Dendritic cell treated with granulocyte-macrophage colony-stimulating factor and Interleukin-4, amounts not matched to agents 40 ng/mL and 50 ng/mL, for 4 days (primary cell): Measurements from ENCODE around the gene FADS3.

Source experiments
- H3K27ac Mint-ChIP-seq: one replicate; pipeline ENCODE4 v1.8.0; 2022; ENCODE audit warnings: mild to moderate bottlenecking, mixed read lengths
- H3K27me3 Mint-ChIP-seq: one replicate; pipeline ENCODE4 v1.8.0; 2022; ENCODE audit warnings: mild to moderate bottlenecking, mixed read lengths
- H3K36me3 Mint-ChIP-seq: one replicate; pipeline ENCODE4 v1.8.0; 2022; ENCODE audit warnings: low read depth, mixed read lengths
- H3K4me1 Mint-ChIP-seq: one replicate; pipeline ENCODE4 v1.8.0; 2022; ENCODE audit warnings: low read depth, mixed read lengths
- H3K4me3 Mint-ChIP-seq: one replicate; pipeline ENCODE4 v1.8.0; 2022; ENCODE audit warnings: mild to moderate bottlenecking, moderate library complexity, mixed read lengths
- H3K9me3 Mint-ChIP-seq: one replicate; pipeline ENCODE4 v1.8.0; 2022; ENCODE audit warnings: mixed read lengths
- intact Hi-C: fragments of 100-400 bp; cut with micrococcal nuclease; formaldehyde crosslinking; loops from one replicate; pipeline ENCODE4 v1.15.0; 2022

FADS3 gene

DNA sequence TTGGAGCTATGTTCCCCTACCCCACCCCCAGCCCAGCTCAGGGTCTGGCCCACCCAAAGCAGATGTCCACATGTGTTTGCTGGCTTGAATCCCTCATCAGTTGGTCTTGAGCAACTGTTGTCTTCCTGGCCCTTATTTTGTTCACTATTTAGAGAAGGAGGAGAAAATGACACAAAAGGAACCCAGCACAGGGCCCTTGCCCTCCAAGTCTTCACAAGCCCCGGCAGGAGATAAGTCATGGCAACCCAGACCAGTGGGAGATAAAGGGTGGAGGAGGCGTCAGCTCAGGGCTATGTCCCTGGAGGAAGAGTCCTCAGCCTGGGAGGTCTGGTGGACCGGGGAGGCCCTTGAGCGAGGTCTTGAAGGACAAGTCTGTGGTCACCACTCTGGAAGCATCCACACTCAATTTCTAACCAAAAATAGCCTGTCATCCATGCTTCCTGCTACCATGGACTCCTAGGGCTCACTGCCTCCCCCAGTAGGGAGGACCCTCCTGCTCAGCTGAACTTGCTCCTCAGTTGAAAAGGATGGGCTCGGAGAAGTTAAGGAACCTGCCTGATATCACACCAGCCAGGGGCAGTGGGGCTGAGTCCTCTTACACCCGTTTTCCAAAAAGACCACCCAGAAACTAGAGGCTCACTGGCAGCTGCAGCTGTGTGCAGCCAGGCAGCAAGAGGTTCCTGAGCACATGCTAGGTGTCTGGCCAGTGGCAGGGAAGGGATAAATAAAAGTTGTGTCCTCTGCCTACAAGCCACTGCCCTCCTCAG is 27.8 kb upstream of the FADS3 start:
- no peaks in the 10 kb centered on the region for H3K9me3 Mint-ChIP-seq
- peaks cover 6% of the 10 kb centered on the region for H3K36me3 Mint-ChIP-seq
- H3K4me1 Mint-ChIP-seq = peaks cover 77% of the 10 kb centered on the region
- peaks cover 60% of the 10 kb centered on the region for H3K27me3 Mint-ChIP-seq
- H3K27ac Mint-ChIP-seq = peak overlapping the region; percentile 83
- H3K4me3 Mint-ChIP-seq = no peak overlapping the region
- intact Hi-C loops = no loop called here

GRCh38 chr11:61918251-61918937 is 27.0 kb upstream of the FADS3 start:
- H3K27me3 Mint-ChIP-seq = peaks cover 62% of the 10 kb centered on the region
- no peaks in the 10 kb centered on the region for H3K9me3 Mint-ChIP-seq
- H3K4me1 Mint-ChIP-seq = peaks cover 77% of the 10 kb centered on the region
- H3K4me3 Mint-ChIP-seq = peak overlapping the region; percentile 83
- intact Hi-C loops = no loop called here
- H3K36me3 Mint-ChIP-seq = peaks cover 8% of the 10 kb centered on the region
- H3K27ac Mint-ChIP-seq = peak overlapping the region; percentile 83

- H3K4me3 Mint-ChIP-seq = peak within 1 kb of the TSS; percentile 83
- H3K36me3 Mint-ChIP-seq = peaks cover 17% of the 10 kb centered on the region
- peaks cover 65% of the 10 kb centered on the region for H3K27me3 Mint-ChIP-seq
- H3K9me3 Mint-ChIP-seq = no peaks in the 10 kb centered on the region
- intact Hi-C loops = no loop called here
- peak within 1 kb of the TSS; percentile 83 for H3K27ac Mint-ChIP-seq
- peaks cover 77% of the 10 kb centered on the region for H3K4me1 Mint-ChIP-seq
Observed at GRCh38 chr11:61917334-61918109, 26.2 kb upstream of the FADS3 start, which contains the start of gene RAB3IL1. RAB3IL1 (minus strand) TSS chr11:61917566; CDS start chr11:61917367, 199 bp downstream.

DNA sequence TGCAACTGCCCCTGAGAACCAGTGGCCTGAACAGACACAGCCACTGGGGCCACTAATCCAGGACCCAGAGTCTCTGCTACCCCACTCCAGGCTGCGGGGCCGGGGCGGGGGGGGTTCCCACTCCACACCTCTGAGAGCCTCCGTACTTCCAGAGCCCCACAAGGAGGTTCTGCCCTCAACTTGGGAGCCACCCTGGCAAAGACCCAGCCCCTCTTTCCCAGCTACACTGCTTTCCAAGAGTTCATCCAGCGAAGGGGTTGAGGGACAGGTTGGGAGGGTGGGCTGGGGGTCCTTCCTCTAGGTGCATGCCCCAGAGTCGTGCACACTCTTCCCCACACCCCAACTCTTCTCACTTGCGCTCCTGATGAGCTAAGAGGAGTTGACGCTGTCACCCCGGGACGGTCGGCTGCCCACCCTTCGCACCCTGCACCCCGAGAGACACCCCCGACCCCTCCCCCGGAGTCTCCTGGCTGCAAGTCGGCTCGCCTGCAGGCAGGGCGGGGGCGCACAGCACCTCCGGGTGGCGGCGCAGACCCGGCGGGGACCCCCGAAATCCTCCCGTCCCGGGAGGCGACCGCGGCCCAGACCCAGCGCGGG is 25.5 kb upstream of the FADS3 start:
- H3K27me3 Mint-ChIP-seq = peaks cover 65% of the 10 kb centered on the region

GRCh38 chr11:61914471-61915171 is 23.3 kb upstream of the FADS3 start:
- Mint-ChIP-seq H3K27ac (peak overlapping the region; percentile 51), H3K4me3 (no peak overlapping the region), H3K9me3 (no peaks in the 10 kb centered on the region), H3K27me3 (peaks cover 62% of the 10 kb centered on the region), H3K36me3 (peaks cover 17% of the 10 kb centered on the region), H3K4me1 (peaks cover 79% of the 10 kb centered on the region)
- intact Hi-C loops = no loop called here

More for the DNA sequence above, 25.5 kb upstream of the FADS3 start:
- peaks cover 17% of the 10 kb centered on the region for H3K36me3 Mint-ChIP-seq
- H3K9me3 Mint-ChIP-seq = no peaks in the 10 kb centered on the region
- intact Hi-C loops = no loop called here
- H3K4me1 Mint-ChIP-seq = peaks cover 80% of the 10 kb centered on the region
- H3K27ac Mint-ChIP-seq = peak overlapping the region; percentile 23
- peak overlapping the region; percentile 83 for H3K4me3 Mint-ChIP-seq

GRCh38 chr11:61913699-61914395 is 22.5 kb upstream of the FADS3 start:
- Mint-ChIP-seq H3K27me3 (peaks cover 55% of the 10 kb centered on the region), H3K4me1 (peaks cover 81% of the 10 kb centered on the region), H3K27ac (peak overlapping the region; percentile 51), H3K9me3 (no peaks in the 10 kb centered on the region), H3K36me3 (peaks cover 17% of the 10 kb centered on the region), H3K4me3 (no peak overlapping the region)
- intact Hi-C loops = no loop called here

GRCh38 chr11:61912991-61913698 is 21.8 kb upstream of the FADS3 start:
- Mint-ChIP-seq H3K9me3 (no peaks in the 10 kb centered on the region), H3K4me3 (peak overlapping the region; percentile 55), H3K27ac (peak overlapping the region; percentile 85), H3K4me1 (peaks cover 80% of the 10 kb centered on the region), H3K36me3 (peaks cover 17% of the 10 kb centered on the region), H3K27me3 (peaks cover 48% of the 10 kb centered on the region)
- intact Hi-C loops = no loop called here

- peak overlapping the region; percentile 55 for H3K4me3 Mint-ChIP-seq
- H3K4me1 Mint-ChIP-seq = peaks cover 74% of the 10 kb centered on the region
- H3K9me3 Mint-ChIP-seq = no peaks in the 10 kb centered on the region
- H3K27ac Mint-ChIP-seq = peak overlapping the region; percentile 85
- H3K36me3 Mint-ChIP-seq = peaks cover 20% of the 10 kb centered on the region
- intact Hi-C loops = no loop called here
- H3K27me3 Mint-ChIP-seq = peaks cover 46% of the 10 kb centered on the region
Observed at GRCh38 chr11:61912530-61912898, 21.2 kb upstream of the FADS3 start.

DNA sequence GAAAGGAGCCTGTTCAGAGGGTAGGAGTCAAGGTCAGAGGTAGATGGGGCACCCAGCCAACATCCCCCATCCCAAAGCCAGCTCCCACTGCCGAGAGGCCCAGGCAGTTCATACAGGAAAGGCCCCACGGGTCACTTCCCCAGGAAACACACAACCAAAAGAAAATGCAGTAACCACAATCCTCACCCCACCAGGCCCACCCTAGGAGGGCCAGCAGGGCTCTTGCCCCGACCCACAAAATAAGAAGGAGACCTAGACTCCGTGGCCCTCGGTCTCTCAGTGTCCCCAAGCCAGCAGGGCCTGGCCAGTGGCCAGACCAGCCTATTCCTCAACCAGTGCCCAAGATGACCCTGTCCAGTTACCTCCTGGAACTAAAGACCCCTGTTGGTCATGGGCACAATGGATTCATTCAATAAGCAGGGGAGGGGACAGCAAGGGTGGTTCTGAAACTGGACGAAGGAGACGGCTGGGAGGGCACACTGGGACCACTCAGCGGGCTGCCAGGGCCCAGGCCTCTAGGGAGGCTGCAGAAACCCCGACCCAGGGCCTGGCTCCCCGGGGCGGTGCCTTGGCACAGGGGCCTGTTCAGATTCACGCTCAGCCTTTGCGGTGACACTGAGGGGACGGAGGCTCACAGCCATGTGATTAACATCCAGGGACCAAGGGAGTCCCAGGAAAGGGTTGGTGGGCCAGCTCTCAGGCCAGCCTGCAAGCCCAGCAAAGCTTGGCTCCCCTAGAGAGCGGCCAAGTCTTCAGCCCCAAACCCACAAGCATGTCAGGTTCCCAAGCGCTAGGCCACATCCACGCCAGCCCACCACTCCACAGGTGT is 20.6 kb upstream of the FADS3 start:
- Mint-ChIP-seq H3K9me3 (no peaks in the 10 kb centered on the region), H3K4me1 (peaks cover 73% of the 10 kb centered on the region), H3K27me3 (peaks cover 45% of the 10 kb centered on the region), H3K27ac (peak overlapping the region; percentile 85), H3K4me3 (peak overlapping the region; percentile 39), H3K36me3 (peaks cover 24% of the 10 kb centered on the region)
- intact Hi-C loops = no loop called here

GRCh38 chr11:61911128-61911700 is 19.9 kb upstream of the FADS3 start:
- H3K4me1 Mint-ChIP-seq = peaks cover 67% of the 10 kb centered on the region
- no peaks in the 10 kb centered on the region for H3K9me3 Mint-ChIP-seq
- intact Hi-C loops = no loop called here
- peak overlapping the region; percentile 85 for H3K27ac Mint-ChIP-seq
- peaks cover 44% of the 10 kb centered on the region for H3K27me3 Mint-ChIP-seq
- H3K36me3 Mint-ChIP-seq = peaks cover 26% of the 10 kb centered on the region
- peak overlapping the region; percentile 39 for H3K4me3 Mint-ChIP-seq

DNA sequence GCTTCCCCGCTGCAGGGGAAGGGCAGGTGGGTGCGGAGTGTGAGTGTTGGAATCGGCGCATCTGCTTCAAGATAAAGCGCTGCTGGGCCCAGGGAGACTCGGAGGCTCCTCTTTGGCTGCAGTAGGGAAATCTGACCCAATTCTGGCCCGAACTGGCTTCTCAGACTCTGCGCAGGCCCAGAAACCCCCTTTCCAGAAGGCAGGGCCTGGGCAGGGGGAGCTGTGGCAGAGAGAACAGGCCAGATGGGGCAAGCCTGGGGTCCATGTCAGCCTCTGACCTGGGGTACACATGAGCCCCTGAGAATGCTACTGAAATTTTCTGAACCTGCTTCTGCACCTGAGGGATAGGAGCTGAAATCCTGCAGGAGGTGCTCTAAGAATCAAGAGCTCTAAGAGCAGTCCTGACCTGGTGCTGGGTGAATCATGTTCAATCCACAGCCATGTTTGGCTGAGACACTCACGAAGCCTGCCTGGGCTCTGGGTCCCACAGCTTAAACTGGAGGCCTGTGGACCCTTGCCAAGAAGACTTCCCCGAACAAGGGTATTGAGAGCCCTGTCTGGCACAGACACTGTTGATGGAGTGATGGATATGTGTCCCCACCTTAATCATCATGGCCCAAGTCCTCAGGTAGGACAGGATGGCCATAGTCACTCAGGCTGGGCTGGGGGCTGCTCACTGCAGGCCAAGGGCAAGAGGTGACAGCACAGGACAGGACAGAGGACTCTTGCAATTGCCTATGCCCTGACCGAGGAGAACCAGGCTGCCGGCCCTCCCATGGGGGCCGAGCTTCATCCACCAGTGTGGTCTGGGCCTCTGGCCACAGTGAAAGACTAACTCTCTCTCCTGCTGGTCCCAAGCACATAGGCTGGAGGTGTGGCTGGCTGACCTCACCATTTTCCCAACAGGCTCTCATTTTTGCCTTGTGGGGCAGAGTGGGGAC is 19.1 kb upstream of the FADS3 start:
- intact Hi-C loops = no loop called here
- Mint-ChIP-seq H3K4me3 (no peak overlapping the region), H3K27ac (peak overlapping the region; percentile 89), H3K9me3 (no peaks in the 10 kb centered on the region), H3K27me3 (peaks cover 37% of the 10 kb centered on the region), H3K4me1 (peaks cover 65% of the 10 kb centered on the region), H3K36me3 (peaks cover 33% of the 10 kb centered on the region)
